Kidney glomerular epithelial cell (primary cell): ENCODE results near the gene RCCD1.

Source experiments
- DNase-seq: peaks from one replicate; lab custom pipeline; 2025; lab: John Stamatoyannopoulos, UW

The RCCD1 gene

DNA sequence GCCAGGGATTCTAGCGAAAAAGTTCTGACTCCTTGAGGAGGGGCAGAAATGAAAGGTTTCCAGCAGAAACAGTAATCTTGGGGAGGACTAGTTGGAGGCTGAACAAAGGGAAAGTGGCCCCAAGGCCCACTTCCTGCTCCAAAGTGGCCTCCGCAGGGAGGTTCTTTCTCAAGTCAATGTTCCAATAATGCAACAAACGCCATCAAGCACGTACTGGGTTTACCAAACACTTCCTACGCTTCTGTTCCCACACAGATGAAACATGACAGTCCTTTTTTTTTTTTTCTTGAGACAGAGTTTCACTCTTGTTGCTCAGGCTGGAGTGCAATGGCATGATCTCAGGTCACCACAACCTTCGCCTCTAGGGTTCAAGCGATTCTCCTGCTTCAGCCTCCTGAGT lies 9.6 kb upstream of the RCCD1 start:
- no peak for DNase-seq

DNA sequence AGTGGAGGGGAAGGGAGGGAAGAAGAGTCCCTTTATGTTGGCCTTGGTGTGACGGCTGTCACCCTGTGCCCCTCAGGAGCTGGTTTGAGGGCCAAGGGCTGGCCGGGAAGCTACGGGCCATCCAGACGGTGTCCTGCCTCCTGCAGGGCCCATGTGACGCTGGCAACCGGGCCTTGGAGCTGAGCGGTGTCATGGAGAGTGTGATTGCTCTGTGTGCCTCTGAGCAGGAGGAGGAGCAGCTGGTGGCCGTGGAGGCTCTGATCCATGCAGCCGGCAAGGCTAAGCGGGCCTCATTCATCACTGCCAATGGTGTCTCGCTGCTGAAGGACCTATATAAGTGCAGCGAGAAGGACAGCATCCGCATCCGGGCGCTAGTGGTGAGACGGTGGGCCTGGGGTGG lies 8.1 kb upstream of the RCCD1 start:
- no peak for DNase-seq

DNA sequence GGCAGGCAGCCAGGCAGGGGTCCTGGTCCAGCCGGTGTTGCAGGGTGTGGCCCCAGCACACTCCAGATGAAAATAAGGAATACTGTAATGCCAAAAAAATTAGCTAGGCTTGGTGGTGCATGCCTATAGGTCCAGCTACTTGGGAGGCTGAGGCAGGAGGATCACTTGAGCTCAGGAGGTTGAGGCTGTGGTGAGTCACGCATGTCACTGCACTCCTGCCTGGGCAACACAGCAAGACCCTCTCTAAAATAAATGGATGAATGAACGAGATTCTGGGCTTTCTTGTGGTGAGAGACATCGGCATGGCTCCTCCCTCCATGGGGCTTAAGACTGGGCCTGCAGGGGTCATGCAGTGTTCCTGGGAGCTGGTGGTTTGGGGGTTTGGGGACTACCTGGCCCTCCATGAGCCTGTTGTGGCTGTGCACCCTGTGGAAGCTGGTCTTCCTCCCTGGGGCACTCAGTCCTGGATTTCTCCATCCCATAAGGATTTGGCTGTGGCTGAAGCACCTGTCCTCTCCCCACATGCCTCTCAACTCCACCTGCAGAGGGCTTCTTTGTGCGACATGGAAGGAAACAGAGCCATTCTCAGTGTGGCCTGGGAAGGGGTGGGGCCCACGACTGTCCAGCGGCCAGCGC lies 7.6 kb upstream of the RCCD1 start:
- no peak for DNase-seq

DNA sequence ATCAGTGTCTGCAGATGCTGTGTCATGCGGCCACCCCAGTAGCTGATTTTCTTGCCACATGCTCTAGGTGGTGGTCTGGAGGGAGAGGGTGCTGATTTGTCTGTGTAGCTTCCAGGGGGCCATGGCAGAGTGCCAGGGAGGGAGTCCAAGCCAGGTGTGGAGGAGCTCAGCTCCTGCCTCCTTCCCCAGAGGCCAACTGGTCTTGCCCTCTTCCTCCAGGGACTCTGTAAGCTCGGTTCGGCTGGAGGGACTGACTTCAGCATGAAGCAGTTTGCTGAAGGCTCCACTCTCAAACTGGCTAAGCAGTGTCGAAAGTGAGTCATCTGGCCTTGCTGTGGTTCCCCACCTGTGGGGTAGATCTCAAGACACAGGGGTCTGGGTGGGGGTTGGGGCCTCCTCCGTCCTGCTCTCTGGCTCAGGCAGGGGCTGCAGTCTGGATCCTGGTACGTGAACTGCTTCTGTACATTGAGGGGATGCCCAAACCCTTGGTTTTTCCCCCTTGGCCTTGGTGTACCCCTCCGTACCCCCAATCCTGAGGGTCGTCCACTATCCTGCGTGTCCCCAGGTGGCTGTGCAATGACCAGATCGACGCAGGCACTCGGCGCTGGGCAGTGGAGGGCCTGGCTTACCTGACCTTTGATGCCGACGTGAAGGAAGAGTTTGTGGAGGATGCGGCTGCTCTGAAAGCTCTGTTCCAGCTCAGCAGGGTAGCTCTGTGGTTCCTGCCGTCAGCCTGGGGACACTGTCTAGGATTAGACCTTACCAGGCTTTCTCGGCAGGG lies 6.9 kb upstream of the RCCD1 start:
- no peak for DNase-seq

- DNase-seq = no peak
Observed at GRCh38 chr15:90948506-90948905, 6.2 kb upstream of the RCCD1 start.

DNA sequence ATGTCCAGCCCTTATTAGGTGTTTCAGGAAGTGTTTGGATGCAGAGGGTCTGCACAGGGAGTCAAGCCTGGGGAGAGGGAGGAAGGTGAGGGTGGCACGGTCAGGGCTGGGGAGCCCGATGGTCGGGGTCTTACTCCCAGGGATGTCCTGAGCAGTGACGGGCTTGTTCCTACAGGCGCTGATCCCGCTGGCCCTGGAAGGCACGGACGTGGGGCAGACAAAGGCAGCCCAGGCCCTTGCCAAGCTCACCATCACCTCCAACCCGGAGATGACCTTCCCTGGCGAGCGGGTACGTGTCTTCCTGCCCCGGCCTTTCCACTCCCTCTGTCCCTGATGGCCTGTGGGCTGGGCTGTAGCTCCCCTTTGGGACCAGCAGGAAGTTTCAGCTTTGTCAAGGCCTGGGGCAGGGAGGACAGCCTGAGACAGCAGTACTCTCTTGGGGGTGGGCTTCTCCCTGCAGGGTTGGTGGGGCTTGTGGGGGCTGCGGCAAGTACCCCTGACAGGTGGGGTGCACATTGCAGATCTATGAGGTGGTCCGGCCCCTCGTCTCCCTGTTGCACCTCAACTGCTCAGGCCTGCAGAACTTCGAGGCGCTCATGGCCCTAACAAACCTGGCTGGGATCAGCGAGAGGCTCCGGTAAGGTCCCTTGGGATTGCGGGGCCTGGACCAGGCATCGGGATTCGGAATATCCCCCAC lies 4.6 kb upstream of the RCCD1 start:
- DNase-seq = no peak

DNA sequence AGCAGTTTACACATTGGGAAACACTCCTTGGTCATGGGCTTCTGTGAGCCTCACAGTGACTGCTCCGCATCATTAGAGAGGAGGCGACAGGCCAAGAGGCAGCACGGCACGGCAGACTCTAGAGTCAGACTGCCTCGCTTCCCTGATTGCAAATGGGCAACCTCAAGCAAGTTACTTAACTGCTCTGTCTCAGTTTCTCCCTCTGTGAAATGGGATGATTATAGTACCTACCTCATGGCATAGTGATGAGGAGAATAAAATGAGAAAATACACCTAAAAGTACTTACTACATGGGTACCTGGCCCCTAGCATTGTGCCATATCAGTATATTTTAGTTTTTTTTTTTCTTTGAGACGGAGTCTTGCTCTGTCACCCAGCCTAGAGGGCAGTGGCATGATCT lies 4.0 kb upstream of the RCCD1 start:
- DNase-seq = no peak

DNA sequence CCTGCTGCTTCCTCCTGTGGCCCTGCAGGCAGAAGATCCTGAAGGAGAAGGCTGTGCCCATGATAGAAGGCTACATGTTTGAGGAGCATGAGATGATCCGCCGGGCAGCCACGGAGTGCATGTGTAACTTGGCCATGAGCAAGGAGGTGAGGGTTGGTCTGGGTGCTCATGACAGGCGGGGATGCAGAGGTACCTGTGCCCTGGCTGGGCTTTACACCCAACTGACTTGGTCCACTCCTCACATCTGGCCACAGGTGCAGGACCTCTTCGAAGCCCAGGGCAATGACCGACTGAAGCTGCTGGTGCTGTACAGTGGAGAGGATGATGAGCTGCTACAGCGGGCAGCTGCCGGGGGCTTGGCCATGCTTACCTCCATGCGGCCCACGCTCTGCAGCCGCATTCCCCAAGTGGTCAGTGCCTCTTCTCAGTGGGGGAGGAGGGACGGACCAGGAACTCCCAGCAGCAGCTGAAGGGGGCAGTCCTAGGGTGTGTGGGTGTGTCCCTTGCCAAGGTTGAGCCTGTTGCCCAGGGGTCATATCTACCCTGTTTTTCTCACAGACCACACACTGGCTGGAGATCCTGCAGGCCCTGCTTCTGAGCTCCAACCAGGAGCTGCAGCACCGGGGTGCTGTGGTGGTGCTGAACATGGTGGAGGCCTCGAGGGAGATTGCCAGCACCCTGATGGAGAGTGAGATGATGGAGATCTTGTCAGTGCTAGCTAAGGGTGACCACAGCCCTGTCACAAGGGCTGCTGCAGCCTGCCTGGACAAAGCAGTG lies 1.6 kb upstream of the RCCD1 start:
- no peak for DNase-seq

DNA sequence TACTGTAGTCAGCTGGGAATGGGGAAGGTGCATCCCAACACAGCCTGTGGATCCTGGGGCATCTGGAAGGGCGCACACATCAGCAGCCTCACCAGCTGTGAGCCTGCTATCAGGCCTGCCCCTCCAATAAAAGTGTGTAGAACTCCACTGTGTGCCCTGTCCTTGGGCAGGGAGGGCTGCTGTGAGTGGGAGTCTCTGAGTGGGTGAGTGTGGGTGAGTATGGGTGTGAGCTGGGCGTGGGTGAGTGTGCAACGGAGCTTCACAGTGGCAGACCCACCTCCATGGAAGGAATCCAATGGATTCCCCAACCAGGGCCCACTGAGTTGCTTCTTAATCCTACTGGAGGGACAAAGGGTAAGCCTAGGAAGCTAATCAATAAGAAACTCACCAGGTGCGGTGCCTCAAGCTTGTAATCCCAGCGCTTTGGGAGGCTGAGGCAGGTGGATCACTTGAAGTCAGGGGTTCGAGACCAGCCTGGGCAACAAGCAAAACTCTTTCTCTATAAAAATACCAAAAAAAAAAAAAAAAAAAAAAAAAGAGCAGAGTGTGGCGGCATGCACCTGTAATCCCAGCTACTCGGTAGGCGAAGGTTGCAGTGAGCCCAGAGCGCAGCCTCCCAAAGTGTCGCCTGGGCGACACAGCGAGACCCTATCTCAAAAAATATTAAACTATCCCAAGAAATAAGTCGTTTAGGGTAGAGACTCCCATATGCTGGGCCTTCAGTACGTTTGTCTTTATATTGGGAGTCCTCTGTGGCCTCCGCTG lies 555 bp upstream of the RCCD1 start:
- no peak for DNase-seq

DNA sequence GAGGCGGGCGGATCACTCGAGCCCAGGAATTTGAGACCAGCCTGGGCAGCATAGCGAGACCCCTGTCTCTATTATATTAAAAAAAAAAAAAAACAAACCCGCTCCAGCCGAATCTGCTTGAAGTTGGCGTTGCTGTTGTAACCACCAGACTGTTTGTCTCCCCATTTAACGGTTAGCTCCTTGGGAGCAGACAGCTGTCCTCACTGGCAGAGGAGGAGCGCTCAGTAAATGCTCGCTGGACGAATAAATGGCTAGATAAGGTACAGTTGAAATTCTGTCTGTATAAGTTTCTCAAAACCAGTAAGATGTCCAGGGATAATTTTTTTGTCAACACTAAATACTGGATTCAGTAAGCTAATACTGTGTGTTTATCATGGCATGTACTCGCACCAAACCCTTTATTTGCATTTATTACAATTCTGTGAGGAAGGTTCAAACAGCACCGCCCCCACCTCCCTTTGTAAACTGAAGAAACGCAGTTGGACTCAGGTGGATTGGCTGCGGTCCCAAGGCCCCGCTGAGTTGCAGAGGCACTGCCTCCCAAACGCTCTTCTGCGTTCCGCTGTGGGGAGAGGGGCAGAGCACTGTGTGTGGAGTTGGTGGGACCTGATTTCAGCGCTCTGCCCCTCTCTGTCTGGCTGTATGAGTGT lies 1.1 kb downstream of the RCCD1 start:
- no peak for DNase-seq

DNA sequence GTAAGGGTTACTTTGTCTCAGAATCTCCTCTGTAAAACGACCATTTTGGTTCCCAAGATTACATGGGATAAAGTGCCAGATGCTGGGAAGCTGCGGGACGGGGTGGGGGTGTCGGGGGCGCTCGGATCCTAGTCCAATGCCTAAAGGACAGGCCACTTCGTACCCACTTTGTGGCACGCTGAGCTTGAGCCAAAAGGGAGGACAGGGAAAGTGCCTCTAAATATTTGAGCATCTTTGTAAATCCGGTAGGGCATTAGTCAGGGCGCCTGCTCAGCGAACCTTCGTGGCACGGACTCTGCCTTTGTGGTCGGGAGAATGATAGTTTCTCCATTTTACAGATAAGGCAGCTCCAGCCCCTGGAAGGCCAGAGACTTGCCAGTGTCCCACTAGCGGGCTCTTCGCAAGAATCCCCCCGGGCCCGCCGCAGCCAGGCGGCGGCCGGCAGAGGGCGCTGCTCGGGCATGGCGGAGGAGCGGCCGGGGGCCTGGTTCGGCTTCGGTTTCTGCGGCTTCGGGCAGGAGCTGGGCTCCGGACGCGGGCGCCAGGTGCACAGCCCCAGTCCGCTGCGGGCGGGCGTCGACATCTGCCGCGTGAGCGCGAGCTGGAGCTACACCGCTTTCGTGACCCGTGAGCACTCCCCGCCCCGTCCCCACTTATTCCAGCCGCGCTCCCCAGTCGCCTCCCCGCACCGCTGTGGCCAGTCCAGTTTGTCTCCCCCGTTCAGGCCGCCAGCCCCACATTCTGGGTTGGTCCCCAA lies 1.8 kb downstream of the RCCD1 start:
- peak; percentile 33 for DNase-seq

- DNase-seq = peak; percentile 21
Observed at GRCh38 chr15:90957031-90957790, 2.5 kb downstream of the RCCD1 start.

DNA sequence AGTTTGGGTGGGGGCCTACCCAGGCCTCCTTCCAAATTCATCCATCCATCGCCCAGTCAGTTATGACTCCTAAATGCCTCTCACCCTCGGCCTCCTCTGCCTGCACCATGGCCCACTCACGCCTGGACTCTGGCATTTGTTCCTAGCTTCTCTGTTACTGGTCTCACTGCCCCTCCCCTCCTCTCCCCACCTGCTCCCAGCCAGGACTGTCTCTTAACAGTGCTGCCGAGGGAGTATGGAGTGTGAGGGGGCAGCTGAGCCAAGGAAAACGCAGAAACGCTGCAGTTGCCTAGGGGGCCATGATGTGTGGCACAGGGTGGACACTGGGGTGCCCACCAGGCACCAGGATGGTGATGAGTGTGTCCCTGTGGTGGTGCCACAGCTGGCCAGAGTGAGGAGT lies 3.1 kb downstream of the RCCD1 start:
- DNase-seq = no peak

- DNase-seq = no peak
Observed at GRCh38 chr15:90959028-90959595, 4.4 kb downstream of the RCCD1 start.

- DNase-seq = no peak
Observed at GRCh38 chr15:90959894-90960293, 5.2 kb downstream of the RCCD1 start.

DNA sequence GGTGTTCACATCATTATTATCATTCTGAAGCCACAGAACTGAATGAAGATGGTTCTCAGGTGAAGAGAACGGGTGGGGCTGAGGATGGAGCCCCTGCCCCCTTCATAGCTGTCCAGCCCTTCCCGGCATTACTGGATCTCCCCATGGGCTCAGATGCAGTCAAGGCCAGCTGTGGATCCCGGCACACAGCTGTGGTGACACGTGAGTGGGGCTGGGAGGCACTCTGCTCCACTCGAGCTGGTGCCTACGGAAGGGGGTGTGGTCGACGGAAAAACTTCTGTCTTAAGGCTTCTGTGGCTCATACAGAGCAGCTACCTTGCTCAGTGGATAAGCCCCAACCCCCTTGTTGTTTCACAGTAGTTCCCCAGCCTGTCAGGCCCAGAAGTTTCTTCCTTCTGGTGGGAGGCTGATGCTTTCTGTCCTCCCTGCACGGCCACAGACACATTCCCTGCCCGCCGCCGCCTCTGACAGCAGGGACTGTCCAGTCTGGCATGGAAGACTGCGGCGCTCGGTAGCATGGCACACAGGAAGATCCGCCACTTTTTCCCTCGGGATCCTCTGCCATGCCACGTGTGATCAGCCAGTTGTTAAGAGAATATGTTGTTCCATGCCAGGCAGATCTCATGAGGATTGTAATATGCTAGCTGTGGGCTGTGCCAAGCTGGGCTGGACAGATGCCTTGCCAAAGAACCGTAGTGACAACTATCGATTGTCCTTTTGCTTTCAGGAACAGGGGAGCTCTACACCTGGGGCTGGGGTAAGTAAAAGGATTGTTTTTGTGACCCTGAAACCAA lies 5.8 kb downstream of the RCCD1 start:
- DNase-seq = no peak

- DNase-seq = no peak
Observed at GRCh38 chr15:90962021-90962420, 7.3 kb downstream of the RCCD1 start.

- no peak for DNase-seq
Observed at GRCh38 chr15:90966262-90966661, 11.6 kb downstream of the RCCD1 start.

DNA sequence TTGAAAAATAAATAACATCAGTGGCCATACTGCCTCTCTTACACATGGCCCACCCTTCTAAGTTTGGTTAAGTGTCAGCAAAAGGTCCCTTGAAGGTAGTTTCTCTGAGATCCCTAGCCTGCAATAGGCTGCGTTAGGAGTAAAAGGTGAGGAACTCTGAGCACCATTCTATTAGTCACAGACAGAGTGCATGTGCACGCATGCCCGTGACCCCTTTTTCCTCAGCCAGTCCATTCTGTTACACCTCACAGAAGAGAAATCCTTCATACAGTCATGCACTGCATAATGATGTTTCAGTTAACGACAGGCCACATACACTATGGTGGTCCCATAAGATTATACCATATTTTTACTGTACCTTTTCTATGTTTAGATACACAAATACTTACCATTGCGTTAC lies 12.5 kb downstream of the RCCD1 start:
- no peak for DNase-seq
